Measurements from ENCODE around the gene POLDIP2. TPM values are rescaled to one million over a fixed set of nuclear protein-coding genes. Genes with fewer than 3 reads are reported as not detected.

The POLDIP2 gene
- polyA plus RNA-seq, 1 experiment: 141 TPM

GRCh38 chr17:28385037-28385400, 27.7 kb upstream of the POLDIP2 start:
- no peak for DNase-seq (ENCODE audit: low read depth)
- H3K36me3 ChIP-seq (ENCODE audit: control insufficient read depth, insufficient read depth, low read length): peaks cover 11% of the 10 kb centered on the region
- no peaks in the 10 kb centered on the region for H3K27me3 ChIP-seq (ENCODE audit: control insufficient read depth, insufficient read depth, low read length)
- ChIA-PET POLR2A (no interaction called here), CTCF (no interaction called here)
- H3K4me3 ChIP-seq (ENCODE audit: low read depth, low read length): no peak overlapping the region
- TF ChIP-seq, protein P1, sequence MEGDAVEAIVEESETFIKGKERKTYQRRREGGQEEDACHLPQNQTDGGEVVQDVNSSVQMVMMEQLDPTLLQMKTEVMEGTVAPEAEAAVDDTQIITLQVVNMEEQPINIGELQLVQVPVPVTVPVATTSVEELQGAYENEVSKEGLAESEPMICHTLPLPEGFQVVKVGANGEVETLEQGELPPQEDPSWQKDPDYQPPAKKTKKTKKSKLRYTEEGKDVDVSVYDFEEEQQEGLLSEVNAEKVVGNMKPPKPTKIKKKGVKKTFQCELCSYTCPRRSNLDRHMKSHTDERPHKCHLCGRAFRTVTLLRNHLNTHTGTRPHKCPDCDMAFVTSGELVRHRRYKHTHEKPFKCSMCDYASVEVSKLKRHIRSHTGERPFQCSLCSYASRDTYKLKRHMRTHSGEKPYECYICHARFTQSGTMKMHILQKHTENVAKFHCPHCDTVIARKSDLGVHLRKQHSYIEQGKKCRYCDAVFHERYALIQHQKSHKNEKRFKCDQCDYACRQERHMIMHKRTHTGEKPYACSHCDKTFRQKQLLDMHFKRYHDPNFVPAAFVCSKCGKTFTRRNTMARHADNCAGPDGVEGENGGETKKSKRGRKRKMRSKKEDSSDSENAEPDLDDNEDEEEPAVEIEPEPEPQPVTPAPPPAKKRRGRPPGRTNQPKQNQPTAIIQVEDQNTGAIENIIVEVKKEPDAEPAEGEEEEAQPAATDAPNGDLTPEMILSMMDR (IDR thresholded peaks at IDR 0.05; ENCODE audit: insufficient read depth, low read depth, low read length): no peak

GRCh38 chr17:28384281-28385036, 27.1 kb upstream of the POLDIP2 start:
- TF ChIP-seq, protein P1 (IDR thresholded peaks at IDR 0.05; ENCODE audit: insufficient read depth, low read depth, low read length): no peak
- POLR2A ChIA-PET: interaction anchor here (0.5 kb wide), 1 partner anchor 99 kb away, joined by 3 read pairs; no protein-coding TSS in a partner anchor
- Histone ChIP-seq H3K4me3 (ENCODE audit: low read depth, low read length) (no peak overlapping the region), H3K36me3 (ENCODE audit: control insufficient read depth, insufficient read depth, low read length) (peaks cover 9% of the 10 kb centered on the region), H3K27me3 (ENCODE audit: control insufficient read depth, insufficient read depth, low read length) (no peaks in the 10 kb centered on the region)
- no peak for DNase-seq (ENCODE audit: low read depth)
- CTCF ChIA-PET: no interaction called here

GRCh38 chr17:28381141-28381825, 24.0 kb upstream of the POLDIP2 start:
- no peak for DNase-seq (ENCODE audit: low read depth)
- Histone ChIP-seq H3K36me3 (ENCODE audit: control insufficient read depth, insufficient read depth, low read length) (peaks cover 8% of the 10 kb centered on the region), H3K27me3 (ENCODE audit: control insufficient read depth, insufficient read depth, low read length) (no peaks in the 10 kb centered on the region), H3K4me3 (ENCODE audit: low read depth, low read length) (no peak overlapping the region)
- TF ChIP-seq, protein P1 (IDR thresholded peaks at IDR 0.05; ENCODE audit: insufficient read depth, low read depth, low read length): no peak
- CTCF ChIA-PET: no interaction called here
- POLR2A ChIA-PET: no interaction called here

GRCh38 chr17:28379814-28380801, 22.8 kb upstream of the POLDIP2 start:
- ChIA-PET CTCF (no interaction called here), POLR2A (no interaction called here)
- H3K27me3 ChIP-seq (ENCODE audit: control insufficient read depth, insufficient read depth, low read length): no peaks in the 10 kb centered on the region
- TF ChIP-seq, protein P1 (IDR thresholded peaks at IDR 0.05; ENCODE audit: insufficient read depth, low read depth, low read length): no peak
- H3K36me3 ChIP-seq (ENCODE audit: control insufficient read depth, insufficient read depth, low read length): peaks cover 8% of the 10 kb centered on the region
- peak; percentile 68 for DNase-seq (ENCODE audit: low read depth)
- no peak overlapping the region for H3K4me3 ChIP-seq (ENCODE audit: low read depth, low read length)

DNA sequence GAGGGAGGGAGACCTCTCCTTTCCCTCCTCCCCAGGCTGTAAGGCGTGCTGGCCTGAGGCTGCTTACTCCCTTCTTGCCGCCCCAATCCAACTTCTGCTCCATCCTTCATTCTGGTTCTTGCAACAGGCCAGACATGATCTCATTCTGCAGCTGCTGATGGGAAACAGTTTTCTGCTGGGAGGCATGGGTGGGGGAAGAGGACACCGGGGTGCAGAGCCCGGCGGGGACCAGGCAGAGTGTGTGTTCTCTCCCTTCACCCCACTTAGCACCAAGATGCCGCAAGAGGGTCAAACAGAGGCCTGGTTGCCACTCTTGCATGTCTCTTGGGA, 15.6 kb upstream of the POLDIP2 start:
- H3K36me3 ChIP-seq (ENCODE audit: control insufficient read depth, insufficient read depth, low read length): 0 out of 2 replicates have a peak, but pooled peaks cover 2% of the 10 kb centered on the region
- POLR2A ChIA-PET: no interaction called here
- CTCF ChIA-PET: no interaction called here
- TF ChIP-seq, protein P1 (IDR thresholded peaks at IDR 0.05; ENCODE audit: insufficient read depth, low read depth, low read length): no peak
- no peaks in the 10 kb centered on the region for H3K27me3 ChIP-seq (ENCODE audit: control insufficient read depth, insufficient read depth, low read length)
- no peak for DNase-seq (ENCODE audit: low read depth)
- peak overlapping the region; percentile 73 for H3K4me3 ChIP-seq (ENCODE audit: low read depth, low read length)
